B cell (primary cell): Measurements from ENCODE around the gene ITGA2B. TPM values are rescaled to one million over a fixed set of nuclear protein-coding genes. Genes with fewer than 3 reads are reported as not detected.
A peak's percentile ranks its signal among the peaks of the same experiment; 100 is the strongest.
"Not testable (repeated sequence)": the region's sequence is repeated elsewhere in the genome, so short reads cannot be mapped to it uniquely, and the experiment has no call there.

Source experiments
- ATAC-seq: fragments of 200-7000 bp; cut with Tn5 transposase; one replicate; pipeline ENCODE4 v1.10.0; 2021; ENCODE audit warnings: low read depth, mild to moderate bottlenecking, moderate number of reproducible peaks, moderate library complexity
- CTCF ChIA-PET: fragments of 350-600 bp; sonication (Branson Sonifier 250); formaldehyde crosslinking; loops from one replicate; lab custom pipeline; 2021; ENCODE audit warnings: antibody characterized with exemption, inconsistent platforms; lab: Charles Lee
- POLR2A ChIA-PET: fragments of 350-600 bp; sonication (Branson Sonifier 250); formaldehyde crosslinking; loops from one replicate; lab custom pipeline; 2021; ENCODE audit warnings: antibody characterized with exemption; lab: Charles Lee
- DNase-seq: peaks from one replicate; pipeline ENCODE4 v3.0.0; 2013
- H2AFZ ChIP-seq: 2 replicates; pipeline ENCODE4 v1.6.1; 2012; ENCODE audit warnings: mild to moderate bottlenecking, low read depth, low read length; ENCODE audit not compliant: insufficient read depth, poor library complexity, severe bottlenecking
- H3K27ac ChIP-seq, 2 donors: 1 replicate in 1 of 2; 2 replicates in 1 of 2; pipeline ENCODE4 v1.5.1; 2012 to 2013; ENCODE audit warnings: low read length in 2 of 2, mild to moderate bottlenecking in 2 of 2, moderate library complexity in 1 of 2
- H3K27me3 ChIP-seq, 4 experiments: fragments of 200-600 bp in 1 of 4; sonication (generic) in 1 of 4; replicated peaks in 1 of 4; 1 replicate in 2 of 4; 2 replicates in 2 of 4; pipeline versions ENCODE4 v1.6.1 to v1.7.0; 2013 to 2016; ENCODE audit warnings: low read length in 3 of 4, mild to moderate bottlenecking in 2 of 4, mixed read lengths in 1 of 4, moderate library complexity in 1 of 4; ENCODE audit not compliant: insufficient read depth in 4 of 4, control insufficient read depth in 3 of 4; ENCODE audit errors: control extremely low read depth in 1 of 4
- H3K36me3 ChIP-seq, 2 experiments: replicated peaks in 1 of 2; 1 replicate in 1 of 2; 2 replicates in 1 of 2; pipeline versions ENCODE4 v1.6.1 to v1.7.1; 2013; ENCODE audit warnings: low read length in 1 of 2; ENCODE audit not compliant: insufficient read depth in 2 of 2, control insufficient read depth in 1 of 2; ENCODE audit errors: control extremely low read depth in 1 of 2, extremely low read depth in 1 of 2
- H3K4me1 ChIP-seq, 2 donors: fragments of 200-600 bp in 1 of 2; sonication (generic) in 1 of 2; 1 replicate in 1 of 2; 2 replicates in 1 of 2; pipeline versions ENCODE4 v1.5.1 to v1.6.1; 2013 to 2017; ENCODE audit warnings: low read length in 2 of 2; ENCODE audit not compliant: control insufficient read depth in 2 of 2, insufficient read depth in 2 of 2
- H3K4me2 ChIP-seq: replicated peaks from 2 replicates; pipeline ENCODE3; 2012; ENCODE audit warnings: mild to moderate bottlenecking, low read depth, low read length; ENCODE audit not compliant: poor library complexity, severe bottlenecking
- H3K4me3 ChIP-seq, 5 experiments: fragments of 200-600 bp in 1 of 5; sonication (generic) in 1 of 5; 1 replicate in 3 of 5; 2 replicates in 2 of 5; pipeline versions ENCODE4 v1.5.1 to v1.7.0; 2011 to 2016; ENCODE audit warnings: low read length in 4 of 5, mild to moderate bottlenecking in 4 of 5, low read depth in 2 of 5, control low read depth in 1 of 5, moderate library complexity in 1 of 5; ENCODE audit not compliant: insufficient read depth in 1 of 5; ENCODE audit errors: control extremely low read depth in 1 of 5, extremely low read depth in 1 of 5
- H3K79me2 ChIP-seq: fragments of 200-600 bp; sonication (generic); one replicate; pipeline ENCODE4 v1.6.0; 2016; ENCODE audit warnings: low read length; ENCODE audit not compliant: control insufficient read depth, insufficient read depth
- H3K9ac ChIP-seq: fragments of 200-600 bp; sonication (generic); 2 replicates; pipeline ENCODE4 v1.6.1; 2017; ENCODE audit warnings: mild to moderate bottlenecking, low read length, moderate library complexity
- H3K9me3 ChIP-seq, 3 donors: one replicate each; pipeline versions ENCODE4 v1.6.1 to v1.7.1; 2013; ENCODE audit warnings: low read length in 2 of 3; ENCODE audit not compliant: control insufficient read depth in 2 of 3, insufficient read depth in 1 of 3; ENCODE audit errors: control extremely low read depth in 1 of 3
- H4K20me1 ChIP-seq: 2 replicates; pipeline ENCODE4 v1.6.0; 2012; ENCODE audit warnings: mild to moderate bottlenecking, low read length; ENCODE audit not compliant: insufficient read depth, control insufficient read depth, poor library complexity, severe bottlenecking
- H3K27ac Mint-ChIP-seq: one replicate; pipeline ENCODE4 v1.8.0; 2021; ENCODE audit warnings: mixed read lengths
- H3K27me3 Mint-ChIP-seq: one replicate; pipeline ENCODE4 v1.8.0; 2021; ENCODE audit warnings: mixed read lengths
- H3K4me1 Mint-ChIP-seq: one replicate; pipeline ENCODE4 v1.8.0; 2021; ENCODE audit warnings: mixed read lengths
- H3K4me3 Mint-ChIP-seq: one replicate; pipeline ENCODE4 v1.8.0; 2021; ENCODE audit warnings: mixed read lengths
- H3K9me3 Mint-ChIP-seq: one replicate; pipeline ENCODE4 v1.8.0; 2022; ENCODE audit warnings: mixed read lengths; ENCODE audit not compliant: insufficient read depth
- WGBS: methylation state at CpG from one replicate; pipeline ENCODE4 v1.1.5; 2013; ENCODE audit warnings: missing lambda C conversion rate; ENCODE audit not compliant: insufficient coverage; 5-methylcytosine and 5-hydroxymethylcytosine counted together
- intact Hi-C: fragments of 100-400 bp; cut with micrococcal nuclease; formaldehyde crosslinking; loops from one replicate; pipeline ENCODE4 v1.10.0; 2022
- polyA plus RNA-seq: library from polyadenylated mRNA; depleted of rRNA; stranded (reverse); fragments of >200 nt; gene quantifications from 2 replicates; pipeline ENCODE4 v1.2.3, GENCODE V29; 2012
- total RNA-seq, 2 donors: library from RNA; stranded (reverse); fragments of 120-200 nt in 1 of 2; gene quantifications; 1 replicate in 1 of 2; 2 replicates in 1 of 2; pipeline versions ENCODE4 v1.2.3 to v1.2.4, GENCODE V29; 2013 to 2022

The ITGA2B gene
- total and polyA plus RNA-seq, 2 donors (not counting 1 experiment from before 2014, with no cell fraction given), result 0.15 to 0.20 TPM

GRCh38 chr17:44369414-44370023, 19.9 kb downstream of the ITGA2B start:
- H3K4me2 ChIP-seq, H3K9me3 Mint-ChIP-seq, H3K9ac ChIP-seq, H3K27ac ChIP-seq, H3K27ac Mint-ChIP-seq, H3K9me3 ChIP-seq, H3K4me1 ChIP-seq, intact Hi-C loops, H2AFZ ChIP-seq, H3K79me2 ChIP-seq, H3K4me1 Mint-ChIP-seq, H3K36me3 ChIP-seq, H3K4me3 ChIP-seq, ATAC-seq, DNase-seq, H4K20me1 ChIP-seq, POLR2A ChIA-PET: not testable (repeated sequence)
- H3K27me3 ChIP-seq, result peaks cover 0 to 21% (median 7%) of the 10 kb centered on the region in 4 experiments
- WGBS, result 57% methylated on average over 7 of the region's 17 CpGs
- Mint-ChIP-seq H3K4me3 (peak overlapping the region; percentile 48), H3K27me3 (peaks cover 58% of the 10 kb centered on the region)
- CTCF ChIA-PET, result interaction anchor here (1.4 kb wide), 1 partner anchor 15 kb away, joined by 4 read pairs; no protein-coding TSS in a partner anchor

- H3K4me2 ChIP-seq, H3K9ac ChIP-seq, H3K9me3 ChIP-seq, H4K20me1 ChIP-seq, DNase-seq, H3K4me1 ChIP-seq, H3K4me1 Mint-ChIP-seq, H2AFZ ChIP-seq, intact Hi-C loops, H3K4me3 ChIP-seq, H3K36me3 ChIP-seq, ATAC-seq, H3K27ac Mint-ChIP-seq, POLR2A ChIA-PET, H3K9me3 Mint-ChIP-seq, H3K79me2 ChIP-seq, H3K27ac ChIP-seq, H3K4me3 Mint-ChIP-seq: not testable (repeated sequence)
- peaks cover 0 to 18% (median 7%) of the 10 kb centered on the region in 4 experiments for H3K27me3 ChIP-seq
- WGBS, result 96% methylated on average over 34 of the region's 42 CpGs
- peaks cover 53% of the 10 kb centered on the region for H3K27me3 Mint-ChIP-seq
- CTCF ChIA-PET, result interaction anchor here (1.4 kb wide), 1 partner anchor 14 kb away, joined by 4 read pairs; no protein-coding TSS in a partner anchor
These were observed 20.8 kb downstream of the ITGA2B start for GRCh38 chr17:44368391-44369243.
